Astrocyte (in vitro differentiated cells and primary cell): ENCODE data around the gene KCNMA1. TPM values are rescaled to one million over a fixed set of nuclear protein-coding genes. Genes with fewer than 3 reads are reported as not detected.

Source experiments
- DNase-seq: peaks from one replicate; pipeline ENCODE4 v3.0.0-alpha.2; 2010; ENCODE audit warnings: low read depth
- FAIRE-seq: peaks from 2 replicates; lab custom pipeline; 2011; peaks lifted over from hg19 to GRCh38; lab: Jason Lieb, UNC
- H2AFZ ChIP-seq: 2 replicates; pipeline ENCODE4 v1.6.0; 2012; ENCODE audit warnings: low read depth, low read length, inconsistent platforms
- H3K27ac ChIP-seq: 2 replicates; pipeline ENCODE4 v1.5.1; 2011; ENCODE audit warnings: low read depth, low read length, inconsistent platforms
- H3K27me3 ChIP-seq: 2 replicates; pipeline ENCODE4 v1.6.0; 2011; ENCODE audit warnings: low read length, inconsistent platforms; ENCODE audit not compliant: insufficient read depth
- H3K36me3 ChIP-seq: 2 replicates; pipeline ENCODE4 v1.5.1; 2011; ENCODE audit warnings: low read length, inconsistent platforms; ENCODE audit not compliant: insufficient read depth
- H3K4me1 ChIP-seq: 2 replicates; pipeline ENCODE4 v1.5.1; 2011; ENCODE audit warnings: low read length, inconsistent platforms; ENCODE audit not compliant: insufficient read depth
- H3K4me2 ChIP-seq: 2 replicates; pipeline ENCODE4 v1.6.0; 2012; ENCODE audit warnings: low read length, inconsistent platforms
- H3K4me3 ChIP-seq: 2 replicates; pipeline ENCODE4 v1.5.1; 2011; ENCODE audit warnings: low read depth, mild to moderate bottlenecking, low read length, inconsistent platforms; ENCODE audit not compliant: insufficient read depth
- H3K79me2 ChIP-seq: 2 replicates; pipeline ENCODE4 v1.6.0; 2012; ENCODE audit warnings: mild to moderate bottlenecking, low read length, inconsistent platforms; ENCODE audit not compliant: insufficient read depth
- H3K9ac ChIP-seq: 2 replicates; pipeline ENCODE4 v1.6.0; 2012; ENCODE audit warnings: mild to moderate bottlenecking, low read length, inconsistent platforms
- H3K9me3 ChIP-seq: 2 replicates; pipeline ENCODE4 v1.5.1; 2012; ENCODE audit warnings: low read depth, mild to moderate bottlenecking, low read length, inconsistent platforms; ENCODE audit not compliant: insufficient read depth
- H4K20me1 ChIP-seq: 2 replicates; pipeline ENCODE4 v1.6.0; 2012; ENCODE audit warnings: low read length, inconsistent platforms; ENCODE audit not compliant: insufficient read depth
- H3K27ac Mint-ChIP-seq: one replicate; pipeline ENCODE4 v1.8.0; 2021; ENCODE audit warnings: mild to moderate bottlenecking, mixed read lengths; ENCODE audit not compliant: unreplicated experiment
- H3K27me3 Mint-ChIP-seq: one replicate; pipeline ENCODE4 v1.8.0; 2021; ENCODE audit warnings: low read depth, mixed read lengths; ENCODE audit not compliant: unreplicated experiment
- H3K36me3 Mint-ChIP-seq: one replicate; pipeline ENCODE4 v1.8.0; 2021; ENCODE audit warnings: low read depth, mixed read lengths; ENCODE audit not compliant: unreplicated experiment
- H3K4me1 Mint-ChIP-seq: one replicate; pipeline ENCODE4 v1.8.0; 2021; ENCODE audit warnings: low read depth, mixed read lengths; ENCODE audit not compliant: unreplicated experiment
- H3K4me3 Mint-ChIP-seq: one replicate; pipeline ENCODE4 v1.8.0; 2021; ENCODE audit warnings: mild to moderate bottlenecking, moderate library complexity, mixed read lengths; ENCODE audit not compliant: unreplicated experiment
- H3K9me3 Mint-ChIP-seq: one replicate; pipeline ENCODE4 v1.8.0; 2021; ENCODE audit warnings: mild to moderate bottlenecking, mixed read lengths; ENCODE audit not compliant: unreplicated experiment
- CTCF ChIP-seq: IDR thresholded peaks from 2 replicates; pipeline ENCODE4 v1.5.1; 2011; ENCODE audit warnings: low read depth, mild to moderate bottlenecking, inconsistent platforms, low read length, moderate library complexity; ENCODE audit not compliant: insufficient read depth
- EZH2 ChIP-seq: IDR thresholded peaks from 2 replicates; pipeline ENCODE4 v1.6.1; 2012; ENCODE audit warnings: mild to moderate bottlenecking, low read length, inconsistent platforms; ENCODE audit not compliant: insufficient read depth
- total RNA-seq: library from RNA; stranded (reverse); gene quantifications from 2 replicates; pipeline ENCODE4 v1.2.1, GENCODE V29; 2021

KCNMA1 gene
- total RNA-seq, 1 donor from 2014 or later = 45.8 TPM

GRCh38 chr10:77080361-77081027 lies 557.1 kb downstream of the KCNMA1 start:
- H3K4me1 ChIP-seq = no peaks in the 10 kb centered on the region
- FAIRE-seq = no peak
- no peak overlapping the region for H3K27ac ChIP-seq
- H3K27me3 Mint-ChIP-seq = no peaks in the 10 kb centered on the region
- H3K9me3 Mint-ChIP-seq = no peaks in the 10 kb centered on the region
- peaks cover 13% of the 10 kb centered on the region for H3K36me3 Mint-ChIP-seq
- H3K4me3 Mint-ChIP-seq = no peak overlapping the region
- DNase-seq = no peak
- H4K20me1 ChIP-seq = no peaks in the 10 kb centered on the region
- H3K79me2 ChIP-seq = no peaks in the 10 kb centered on the region
- H3K9me3 ChIP-seq = no peaks in the 10 kb centered on the region
- no peak overlapping the region for H3K27ac Mint-ChIP-seq
- H3K4me1 Mint-ChIP-seq = peaks cover 3% of the 10 kb centered on the region
- no peaks in the 10 kb centered on the region for H3K36me3 ChIP-seq
- no peak overlapping the region for H3K4me3 ChIP-seq
- no peak overlapping the region for H2AFZ ChIP-seq
- no peak overlapping the region for H3K9ac ChIP-seq
- H3K27me3 ChIP-seq = no peaks in the 10 kb centered on the region
- H3K4me2 ChIP-seq = no peak overlapping the region
- TF ChIP-seq EZH2 = no peak
- no peak for TF ChIP-seq CTCF

DNA sequence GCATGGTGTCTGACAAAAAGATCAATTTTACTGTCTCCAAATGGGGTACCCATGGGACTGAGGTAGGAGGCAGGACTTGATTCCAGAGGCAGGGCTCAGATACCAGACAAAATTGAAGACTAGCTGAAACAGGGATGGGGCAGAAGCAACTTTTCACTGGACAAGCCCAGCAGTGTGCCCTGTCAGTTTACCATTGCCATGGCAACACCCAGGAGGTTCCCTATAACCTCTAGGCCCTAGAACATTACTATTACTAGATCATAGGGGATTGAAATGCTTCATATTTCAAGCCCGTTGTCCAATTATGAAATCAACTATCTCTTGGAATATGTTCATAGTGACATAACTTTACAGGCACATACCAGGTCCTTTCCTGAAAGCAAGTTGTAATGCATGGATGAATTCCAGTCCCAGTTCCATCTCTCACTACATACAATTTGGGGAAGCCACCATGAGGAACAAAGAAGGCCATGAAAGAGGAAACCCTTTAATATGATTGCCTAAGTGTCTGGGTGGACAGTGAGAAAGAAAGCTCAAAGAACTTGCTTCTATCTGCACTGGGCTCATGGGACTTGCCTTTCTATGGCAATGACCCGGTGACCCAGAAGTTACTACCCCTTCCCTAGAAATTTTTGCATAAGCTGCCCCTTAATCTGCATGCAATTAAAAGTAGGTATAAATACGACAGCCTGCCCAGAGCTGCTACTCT lies 557.9 kb downstream of the KCNMA1 start:
- Histone ChIP-seq H3K4me3 (no peak overlapping the region), H3K9ac (no peak overlapping the region), H3K27me3 (no peaks in the 10 kb centered on the region), H3K4me2 (no peak overlapping the region), H3K27ac (no peak overlapping the region), H3K79me2 (no peaks in the 10 kb centered on the region), H3K9me3 (no peaks in the 10 kb centered on the region), H3K36me3 (no peaks in the 10 kb centered on the region), H2AFZ (no peak overlapping the region), H4K20me1 (no peaks in the 10 kb centered on the region), H3K4me1 (no peaks in the 10 kb centered on the region)
- no peak for DNase-seq
- TF ChIP-seq CTCF = no peak
- TF ChIP-seq EZH2 = no peak
- peaks cover 3% of the 10 kb centered on the region for H3K4me1 Mint-ChIP-seq
- peaks cover 18% of the 10 kb centered on the region for H3K36me3 Mint-ChIP-seq
- H3K9me3 Mint-ChIP-seq = no peaks in the 10 kb centered on the region
- H3K4me3 Mint-ChIP-seq = no peak overlapping the region
- FAIRE-seq = no peak
- no peak overlapping the region for H3K27ac Mint-ChIP-seq
- no peaks in the 10 kb centered on the region for H3K27me3 Mint-ChIP-seq
